GM12801 (cell line): ENCODE results near the gene C12orf43.

Experiments used
- TF ChIP-seq, protein P1 (sequence below): IDR thresholded peaks from one replicate; pipeline ENCODE4 v1.5.1; 2011; ENCODE audit warnings: control low read depth; ENCODE audit not compliant: insufficient read length; ENCODE audit errors: extremely low read depth

C12orf43 gene

DNA sequence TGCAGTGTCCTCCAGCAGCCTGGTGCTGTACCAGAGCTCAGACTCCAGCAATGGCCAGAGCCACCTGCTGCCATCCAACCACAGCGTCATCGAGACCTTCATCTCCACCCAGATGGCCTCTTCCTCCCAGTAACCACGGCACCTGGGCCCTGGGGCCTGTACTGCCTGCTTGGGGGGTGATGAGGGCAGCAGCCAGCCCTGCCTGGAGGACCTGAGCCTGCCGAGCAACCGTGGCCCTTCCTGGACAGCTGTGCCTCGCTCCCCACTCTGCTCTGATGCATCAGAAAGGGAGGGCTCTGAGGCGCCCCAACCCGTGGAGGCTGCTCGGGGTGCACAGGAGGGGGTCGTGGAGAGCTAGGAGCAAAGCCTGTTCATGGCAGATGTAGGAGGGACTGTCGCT is 15.2 kb downstream of the C12orf43 start:
- TF ChIP-seq, protein P1, sequence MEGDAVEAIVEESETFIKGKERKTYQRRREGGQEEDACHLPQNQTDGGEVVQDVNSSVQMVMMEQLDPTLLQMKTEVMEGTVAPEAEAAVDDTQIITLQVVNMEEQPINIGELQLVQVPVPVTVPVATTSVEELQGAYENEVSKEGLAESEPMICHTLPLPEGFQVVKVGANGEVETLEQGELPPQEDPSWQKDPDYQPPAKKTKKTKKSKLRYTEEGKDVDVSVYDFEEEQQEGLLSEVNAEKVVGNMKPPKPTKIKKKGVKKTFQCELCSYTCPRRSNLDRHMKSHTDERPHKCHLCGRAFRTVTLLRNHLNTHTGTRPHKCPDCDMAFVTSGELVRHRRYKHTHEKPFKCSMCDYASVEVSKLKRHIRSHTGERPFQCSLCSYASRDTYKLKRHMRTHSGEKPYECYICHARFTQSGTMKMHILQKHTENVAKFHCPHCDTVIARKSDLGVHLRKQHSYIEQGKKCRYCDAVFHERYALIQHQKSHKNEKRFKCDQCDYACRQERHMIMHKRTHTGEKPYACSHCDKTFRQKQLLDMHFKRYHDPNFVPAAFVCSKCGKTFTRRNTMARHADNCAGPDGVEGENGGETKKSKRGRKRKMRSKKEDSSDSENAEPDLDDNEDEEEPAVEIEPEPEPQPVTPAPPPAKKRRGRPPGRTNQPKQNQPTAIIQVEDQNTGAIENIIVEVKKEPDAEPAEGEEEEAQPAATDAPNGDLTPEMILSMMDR: no peak

DNA sequence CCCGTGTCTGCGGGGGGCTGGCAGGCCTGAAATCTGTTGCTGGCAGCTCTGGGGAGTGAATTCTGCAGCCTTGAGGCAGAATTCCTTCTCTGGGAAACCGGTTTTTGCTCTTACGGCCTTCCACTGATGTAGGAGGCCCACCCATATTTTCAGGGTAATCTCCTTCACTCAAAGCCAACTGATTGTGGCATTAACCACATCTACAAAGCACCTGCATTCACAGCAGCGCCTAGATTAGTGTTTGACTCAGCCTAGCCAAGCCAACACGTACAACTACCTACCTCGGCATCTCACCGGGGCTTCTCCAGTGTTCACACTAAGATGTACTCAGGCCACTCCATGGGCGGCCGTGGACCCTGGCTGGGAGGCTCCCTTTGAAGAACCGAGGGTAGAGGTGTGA is 15.8 kb downstream of the C12orf43 start:
- TF ChIP-seq, protein P1: no peak

DNA sequence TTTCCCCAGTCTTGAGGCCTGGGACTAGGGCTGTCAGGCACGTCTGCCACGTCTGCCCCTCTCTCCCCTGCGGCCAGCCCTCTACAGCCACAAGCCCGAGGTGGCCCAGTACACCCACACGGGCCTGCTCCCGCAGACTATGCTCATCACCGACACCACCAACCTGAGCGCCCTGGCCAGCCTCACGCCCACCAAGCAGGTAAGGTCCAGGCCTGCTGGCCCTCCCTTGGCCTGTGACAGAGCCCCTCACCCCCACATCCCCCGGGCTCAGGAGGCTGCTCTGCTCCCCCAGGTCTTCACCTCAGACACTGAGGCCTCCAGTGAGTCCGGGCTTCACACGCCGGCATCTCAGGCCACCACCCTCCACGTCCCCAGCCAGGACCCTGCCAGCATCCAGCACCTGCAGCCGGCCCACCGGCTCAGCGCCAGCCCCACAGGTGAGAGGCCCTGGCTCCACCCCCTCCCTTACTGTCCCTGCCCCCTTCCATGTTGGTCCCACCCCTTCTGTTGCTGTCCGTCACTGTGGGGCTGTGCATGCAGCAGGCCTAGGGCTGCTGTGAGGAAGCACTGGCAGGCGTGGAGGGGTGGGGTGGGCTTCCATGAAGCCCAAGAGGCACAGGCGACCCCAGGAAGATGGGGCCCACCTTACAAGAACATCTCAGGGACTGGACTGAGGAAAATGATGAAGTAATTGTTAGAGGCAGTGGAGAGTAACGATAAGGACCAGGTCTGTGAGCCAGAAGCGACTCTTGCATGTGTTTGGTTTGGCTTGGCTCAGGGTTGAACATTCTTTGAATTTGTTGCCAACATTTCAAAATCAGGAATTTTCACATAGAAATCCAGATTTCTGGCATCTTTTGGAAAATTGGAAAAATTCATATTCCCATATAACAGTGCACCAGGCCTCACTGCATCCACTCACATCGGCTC is 16.8 kb downstream of the C12orf43 start:
- TF ChIP-seq, protein P1: no peak

DNA sequence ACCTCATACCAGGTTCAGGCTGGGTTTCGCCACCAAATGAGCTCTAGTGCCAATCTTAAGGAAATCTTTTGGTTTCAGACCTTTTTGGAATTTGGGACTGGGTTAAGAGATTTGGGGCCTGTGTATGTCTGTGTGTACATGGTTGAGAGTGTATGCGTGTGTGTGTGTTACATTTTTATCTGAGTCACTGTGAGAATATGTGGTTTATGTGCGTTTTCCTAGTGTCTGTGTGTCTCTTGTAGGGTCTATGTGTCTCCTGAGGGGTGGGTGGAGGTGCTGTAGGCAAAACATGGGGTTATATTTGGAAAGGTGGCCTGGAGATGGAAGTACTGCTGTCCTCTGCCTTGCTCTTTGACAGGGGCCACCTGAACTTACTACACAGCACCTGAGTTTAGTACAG is 17.9 kb downstream of the C12orf43 start:
- TF ChIP-seq, protein P1: no peak

DNA sequence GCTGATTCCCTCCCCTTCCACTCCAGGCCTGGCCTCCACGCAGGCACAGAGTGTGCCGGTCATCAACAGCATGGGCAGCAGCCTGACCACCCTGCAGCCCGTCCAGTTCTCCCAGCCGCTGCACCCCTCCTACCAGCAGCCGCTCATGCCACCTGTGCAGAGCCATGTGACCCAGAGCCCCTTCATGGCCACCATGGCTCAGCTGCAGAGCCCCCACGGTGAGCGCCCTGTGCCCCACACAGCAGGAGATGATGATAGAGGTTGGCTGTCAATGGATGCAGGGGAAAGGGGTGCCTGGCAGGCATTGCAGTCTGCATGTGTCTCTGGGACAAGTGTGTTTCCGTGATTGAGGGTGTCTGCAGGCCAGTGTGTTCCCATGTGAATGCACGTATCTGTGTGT is 18.8 kb downstream of the C12orf43 start:
- TF ChIP-seq, protein P1: no peak

DNA sequence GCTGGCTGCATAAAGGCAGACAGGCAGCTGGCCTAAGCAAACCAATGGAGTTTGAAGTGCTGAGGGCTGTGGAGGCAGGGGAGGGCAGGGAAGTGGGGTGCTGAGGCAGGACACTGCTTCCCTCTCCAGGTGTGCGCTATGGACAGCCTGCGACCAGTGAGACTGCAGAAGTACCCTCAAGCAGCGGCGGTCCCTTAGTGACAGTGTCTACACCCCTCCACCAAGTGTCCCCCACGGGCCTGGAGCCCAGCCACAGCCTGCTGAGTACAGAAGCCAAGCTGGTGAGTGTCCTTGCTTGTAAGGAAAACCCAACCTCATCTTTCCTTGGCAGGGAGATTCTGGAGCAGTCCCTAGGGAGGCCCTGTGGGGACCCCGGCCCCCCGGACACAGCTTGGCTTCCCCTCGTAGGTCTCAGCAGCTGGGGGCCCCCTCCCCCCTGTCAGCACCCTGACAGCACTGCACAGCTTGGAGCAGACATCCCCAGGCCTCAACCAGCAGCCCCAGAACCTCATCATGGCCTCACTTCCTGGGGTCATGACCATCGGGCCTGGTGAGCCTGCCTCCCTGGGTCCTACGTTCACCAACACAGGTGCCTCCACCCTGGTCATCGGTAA is 20.0 kb downstream of the C12orf43 start:
- TF ChIP-seq, protein P1: no peak

DNA sequence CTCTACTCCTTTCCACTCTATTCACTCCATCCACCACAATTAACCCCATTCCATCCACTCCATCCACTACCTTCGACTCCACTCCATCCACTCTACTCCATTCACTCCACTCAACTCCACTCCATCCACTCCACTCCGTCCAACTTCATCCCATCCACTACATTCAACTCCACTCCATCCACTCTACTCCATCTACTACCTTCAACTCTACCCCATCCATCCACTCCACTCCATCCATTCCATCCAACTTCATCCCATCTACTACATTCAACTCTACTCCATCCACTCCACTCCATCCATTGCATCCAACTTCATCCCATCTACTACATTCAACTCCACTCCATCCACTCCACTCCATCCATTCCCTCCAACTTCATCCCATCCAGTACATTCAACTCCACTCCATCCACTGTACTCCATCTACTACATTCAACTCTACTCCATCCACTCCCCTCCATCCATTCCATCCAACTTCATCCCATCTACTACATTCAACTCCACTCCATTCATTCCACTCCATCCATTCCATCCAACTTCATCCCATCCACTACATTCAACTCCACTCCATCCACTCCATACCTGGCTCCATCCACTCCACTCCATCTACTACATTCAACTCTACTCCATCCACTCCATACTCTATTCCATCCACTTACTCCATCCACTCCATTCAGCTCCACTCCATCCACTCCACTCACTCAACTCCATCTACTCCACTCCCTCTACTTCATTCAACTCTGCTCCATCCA is 21.5 kb downstream of the C12orf43 start:
- TF ChIP-seq, protein P1: no peak
